Eye (tissue), 1 donor: ENCODE measurements around the gene PAPOLB.

Experiments
- DNase-seq: peaks from one replicate; pipeline ENCODE4 v3.0.0-alpha.2; 2015

PAPOLB gene

GRCh38 chr7:4840079-4840501 is 21.7 kb downstream of the PAPOLB start:
- no peak for DNase-seq

DNA sequence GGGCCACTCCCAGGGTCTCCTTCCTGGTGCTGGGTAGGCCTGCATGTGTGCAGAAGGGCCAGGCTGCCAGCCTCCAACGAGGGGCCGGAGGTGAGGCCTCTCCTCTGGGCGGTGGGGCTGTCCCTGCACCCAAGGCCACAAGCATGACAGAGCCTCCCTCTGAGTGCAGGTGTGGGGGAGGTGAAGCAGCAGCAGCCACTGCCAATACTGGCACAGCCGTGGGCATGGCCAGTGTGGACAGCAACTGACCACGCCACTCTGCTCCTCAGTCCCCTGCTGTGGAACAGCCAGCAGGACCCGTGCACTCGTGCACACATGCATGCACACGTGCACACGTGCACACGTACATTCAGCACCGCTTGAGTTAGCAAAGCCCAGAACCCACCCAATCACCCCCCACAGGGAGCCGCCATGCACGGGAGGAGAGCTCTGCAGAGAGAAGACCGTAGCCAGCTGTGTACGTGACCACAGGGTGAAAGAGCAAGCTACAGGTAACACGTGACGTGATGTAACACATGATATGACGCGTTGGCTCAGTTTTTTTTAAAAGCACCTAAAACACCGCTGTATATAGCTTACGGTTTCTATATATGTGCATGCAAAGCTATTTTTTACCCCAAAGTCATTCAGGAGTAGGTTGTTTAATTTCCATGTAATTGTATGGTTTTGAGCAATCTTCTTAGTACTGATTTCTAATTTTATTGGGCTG is 23.1 kb downstream of the PAPOLB start:
- peak; percentile 21 for DNase-seq

DNA sequence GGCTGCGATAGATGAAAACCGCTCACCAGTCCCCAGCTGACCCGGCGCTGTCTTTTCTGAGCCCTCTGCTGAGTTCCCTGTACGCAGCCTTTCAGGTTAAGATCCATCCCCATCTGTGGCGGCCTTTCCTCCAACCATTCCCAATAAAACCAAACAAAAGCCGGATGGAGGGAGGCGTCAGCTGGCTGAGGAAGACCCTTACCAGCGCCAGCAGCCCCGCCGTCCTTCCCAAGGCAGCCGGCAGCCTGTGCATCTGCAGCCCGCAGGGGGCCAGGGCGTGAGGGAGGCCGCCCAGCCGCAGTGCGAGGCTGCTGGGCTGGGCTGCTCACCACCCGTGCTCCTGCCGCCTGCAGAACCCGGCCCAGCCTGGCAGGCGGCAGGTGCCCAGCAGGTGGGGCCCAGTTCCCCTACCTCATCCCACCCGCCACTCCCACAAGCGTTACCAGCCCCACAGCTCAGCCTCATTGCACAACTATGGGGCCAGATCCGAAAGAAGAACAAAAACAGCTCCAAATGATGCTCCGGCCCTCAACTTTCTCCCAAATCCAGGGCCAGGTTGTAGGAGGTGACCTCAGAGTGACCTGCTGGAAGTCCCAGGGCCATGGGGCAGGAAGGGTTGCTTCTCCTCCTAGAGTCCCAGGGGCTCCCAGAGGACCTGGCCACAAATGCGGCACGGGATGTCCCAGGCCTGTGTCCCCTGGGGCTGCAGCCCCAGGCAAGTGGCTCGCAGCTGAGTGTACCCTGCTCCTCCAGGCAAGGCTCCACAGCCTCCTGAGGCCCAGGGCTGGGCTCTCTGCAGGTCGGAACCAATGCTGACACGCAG is 23.8 kb downstream of the PAPOLB start:
- DNase-seq = peak; percentile 77

GRCh38 chr7:4837041-4837802 is 24.6 kb downstream of the PAPOLB start:
- DNase-seq = peak; percentile 56

GRCh38 chr7:4836206-4836661 is 25.6 kb downstream of the PAPOLB start:
- no peak for DNase-seq

GRCh38 chr7:4835398-4836205 is 26.2 kb downstream of the PAPOLB start:
- DNase-seq = no peak

- no peak for DNase-seq
These were observed 27.0 kb downstream of the PAPOLB start for GRCh38 chr7:4834601-4835397.

GRCh38 chr7:4833691-4834600 is 27.9 kb downstream of the PAPOLB start:
- no peak for DNase-seq

DNA sequence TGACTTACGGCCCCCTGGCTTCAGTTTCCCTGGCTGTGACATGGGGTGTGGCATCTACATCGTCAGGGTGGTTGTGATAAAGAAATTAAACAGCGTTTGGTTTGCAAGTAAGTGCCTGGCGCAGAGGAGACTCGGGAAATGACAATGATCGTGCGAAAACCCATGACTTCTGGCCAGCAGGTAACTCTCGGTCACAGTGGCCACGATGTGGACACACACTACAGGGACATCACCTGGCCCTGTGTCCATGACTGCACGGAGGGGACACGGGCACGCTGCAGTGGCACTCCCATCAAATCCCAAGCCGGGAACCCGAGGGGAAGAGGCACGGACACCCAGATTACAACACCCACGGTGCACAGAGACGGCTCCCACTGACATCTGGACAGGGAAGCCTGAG is 28.7 kb downstream of the PAPOLB start:
- no peak for DNase-seq

- no peak for DNase-seq
These were observed 29.1 kb downstream of the PAPOLB start for GRCh38 chr7:4832711-4833110.

GRCh38 chr7:4831723-4832495 is 29.9 kb downstream of the PAPOLB start:
- DNase-seq = no peak

GRCh38 chr7:4830176-4830575 is 31.7 kb downstream of the PAPOLB start:
- peak; percentile 91 for DNase-seq

DNA sequence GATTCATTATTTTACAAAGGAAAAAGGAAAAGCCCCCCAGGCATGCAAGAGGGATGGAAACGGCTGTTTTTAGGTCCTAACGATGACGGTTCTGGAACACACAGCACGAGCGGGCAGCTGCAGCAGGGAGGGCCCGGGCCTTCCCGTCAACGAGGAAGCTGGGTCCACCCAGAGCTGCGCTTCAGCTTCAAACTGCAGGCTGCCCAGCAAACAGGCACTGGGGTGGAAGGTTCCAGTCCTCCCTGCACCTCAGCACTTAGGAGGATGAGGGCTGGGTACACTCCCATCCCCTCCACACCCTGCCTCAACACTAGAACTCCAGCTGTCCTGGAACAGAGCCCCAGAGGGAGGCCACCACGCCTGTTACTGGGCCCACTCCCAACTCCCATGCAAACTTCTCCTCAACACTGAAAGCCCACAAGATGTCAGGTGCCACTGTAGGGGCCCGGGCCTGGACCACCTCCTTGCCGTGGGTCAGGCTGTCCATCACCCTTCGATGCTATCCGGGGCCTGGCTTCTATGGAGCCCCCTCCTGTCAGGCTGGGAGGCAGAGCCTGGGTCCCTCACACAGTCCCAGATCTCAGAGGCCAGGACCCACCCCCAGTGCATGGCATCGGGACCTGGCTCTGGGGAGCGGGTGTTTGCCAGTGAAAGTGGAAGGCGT is 33.0 kb downstream of the PAPOLB start:
- no peak for DNase-seq

DNA sequence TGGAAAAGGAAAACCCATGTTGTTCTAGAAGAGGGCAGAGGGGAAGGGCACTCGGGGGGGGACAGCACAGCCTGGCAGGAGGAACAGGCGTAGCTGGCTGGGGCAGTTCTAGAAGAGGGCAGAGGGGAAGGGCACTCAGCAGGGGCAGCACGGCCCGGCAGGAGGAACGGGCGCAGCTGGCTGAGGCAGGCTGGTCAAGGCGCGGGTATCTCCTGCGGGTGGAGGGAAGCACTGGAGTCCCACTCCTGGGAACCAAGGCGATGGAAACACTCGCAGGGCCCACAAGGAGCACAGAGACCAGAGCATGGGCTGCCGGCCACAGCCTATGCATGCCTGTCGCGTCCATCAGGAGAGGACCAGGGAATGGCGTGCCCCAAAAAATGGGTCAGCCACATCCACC is 36.7 kb downstream of the PAPOLB start:
- no peak for DNase-seq

DNA sequence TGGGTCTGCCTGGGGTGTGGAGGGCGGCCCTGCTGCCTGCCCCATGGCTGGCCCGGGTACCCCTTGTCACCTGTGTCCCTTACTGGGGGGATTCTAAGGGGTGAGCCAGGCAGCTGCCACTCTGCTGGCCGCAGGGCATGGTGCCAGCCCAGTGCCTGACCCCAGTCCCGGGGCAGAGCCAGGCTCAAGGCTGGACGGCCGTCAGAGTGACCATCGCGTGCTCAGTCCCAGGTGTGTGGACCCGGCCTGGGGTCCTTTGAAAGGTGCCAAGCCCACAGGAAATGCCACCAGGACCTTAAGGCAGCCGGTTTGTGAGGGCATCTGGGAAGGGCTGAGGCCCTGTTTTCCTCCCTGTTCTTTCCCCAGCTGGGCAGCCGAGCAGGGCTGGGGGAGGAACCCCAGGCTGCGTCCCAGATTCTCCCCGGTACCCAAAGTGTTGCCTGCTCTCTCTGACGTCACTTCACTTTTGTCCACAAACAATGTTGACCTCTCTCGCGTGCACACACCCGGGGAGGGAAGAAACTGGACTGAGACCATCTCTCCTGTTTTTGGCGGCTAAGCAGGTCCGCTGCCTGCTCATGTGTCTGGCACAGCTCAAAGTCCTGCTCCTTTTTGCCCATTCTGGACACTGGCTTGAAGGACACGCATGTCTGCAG is 37.6 kb downstream of the PAPOLB start:
- DNase-seq = no peak

DNA sequence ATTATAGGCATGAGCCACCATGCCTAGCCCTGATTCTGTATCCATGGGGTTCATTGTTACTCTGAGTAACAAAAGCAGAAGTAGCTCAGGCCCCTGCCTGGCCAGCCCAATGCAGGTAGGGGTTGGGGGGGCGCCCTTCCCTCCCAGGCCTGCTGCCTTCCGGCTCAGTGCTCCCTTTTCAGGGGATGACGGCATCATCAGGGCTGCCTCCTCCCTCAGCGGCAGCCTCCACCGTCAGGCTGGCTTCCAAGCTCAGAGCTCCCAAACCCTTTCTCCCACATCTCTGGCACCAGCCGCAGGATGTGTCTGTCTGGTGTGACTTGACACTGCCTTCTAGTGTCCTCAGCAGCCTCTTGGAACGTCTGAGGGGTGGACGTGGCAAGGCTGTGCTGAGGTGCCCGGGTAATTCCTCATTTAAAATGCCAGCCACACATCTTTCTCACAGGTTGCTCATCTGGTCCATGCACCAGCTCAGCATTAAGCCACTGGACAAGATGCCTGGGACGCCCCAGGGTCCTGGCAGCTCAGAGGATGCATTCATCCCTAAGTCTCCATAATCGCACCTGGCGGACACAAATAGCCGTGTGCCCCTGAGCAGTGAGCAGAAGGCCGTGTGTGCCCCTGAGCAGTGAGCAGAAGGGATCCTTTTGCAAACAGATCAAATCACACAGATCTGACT is 38.2 kb downstream of the PAPOLB start:
- DNase-seq = no peak

DNA sequence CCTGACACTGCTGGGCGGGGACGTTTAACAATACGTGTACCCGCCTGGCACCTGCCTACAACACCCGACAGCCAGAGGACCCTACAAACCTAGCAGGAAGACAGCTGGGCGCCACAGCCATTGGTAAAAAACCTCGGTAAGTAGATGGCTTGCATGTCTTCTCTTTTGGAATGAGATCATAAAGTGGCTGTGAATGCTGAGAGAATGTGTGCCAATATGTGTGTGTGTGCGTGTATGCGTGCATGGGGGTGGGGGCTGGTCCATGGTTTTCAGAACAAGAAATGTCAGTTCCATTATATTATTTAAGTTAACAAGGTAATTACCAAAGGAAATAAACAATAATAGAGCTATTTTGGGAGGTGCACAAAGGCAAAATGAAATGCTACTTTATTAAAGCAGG is 39.2 kb downstream of the PAPOLB start:
- no peak for DNase-seq

GRCh38 chr7:4820967-4821471 is 40.8 kb downstream of the PAPOLB start:
- no peak for DNase-seq
